ENCODE data around the gene CXorf66.

GRCh38 chrX:139933904-139934303, 31.4 kb downstream of the CXorf66 start:
- TF ChIP-seq, protein P1, sequence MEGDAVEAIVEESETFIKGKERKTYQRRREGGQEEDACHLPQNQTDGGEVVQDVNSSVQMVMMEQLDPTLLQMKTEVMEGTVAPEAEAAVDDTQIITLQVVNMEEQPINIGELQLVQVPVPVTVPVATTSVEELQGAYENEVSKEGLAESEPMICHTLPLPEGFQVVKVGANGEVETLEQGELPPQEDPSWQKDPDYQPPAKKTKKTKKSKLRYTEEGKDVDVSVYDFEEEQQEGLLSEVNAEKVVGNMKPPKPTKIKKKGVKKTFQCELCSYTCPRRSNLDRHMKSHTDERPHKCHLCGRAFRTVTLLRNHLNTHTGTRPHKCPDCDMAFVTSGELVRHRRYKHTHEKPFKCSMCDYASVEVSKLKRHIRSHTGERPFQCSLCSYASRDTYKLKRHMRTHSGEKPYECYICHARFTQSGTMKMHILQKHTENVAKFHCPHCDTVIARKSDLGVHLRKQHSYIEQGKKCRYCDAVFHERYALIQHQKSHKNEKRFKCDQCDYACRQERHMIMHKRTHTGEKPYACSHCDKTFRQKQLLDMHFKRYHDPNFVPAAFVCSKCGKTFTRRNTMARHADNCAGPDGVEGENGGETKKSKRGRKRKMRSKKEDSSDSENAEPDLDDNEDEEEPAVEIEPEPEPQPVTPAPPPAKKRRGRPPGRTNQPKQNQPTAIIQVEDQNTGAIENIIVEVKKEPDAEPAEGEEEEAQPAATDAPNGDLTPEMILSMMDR (IDR thresholded peaks at IDR 0.05): no peak
- TF ChIP-seq POLR2A (IDR thresholded peaks at IDR 0.05): no peak
- no peak for TF ChIP-seq EP300 (IDR thresholded peaks at IDR 0.05)

All from ovary (tissue), 3 donors.